GM12878 (cell line): ENCODE data around the gene RENBP.

Experiments used
- NR2F1 ChIP-seq: fragments of 450-650 bp; conservative IDR thresholded peaks from 2 replicates; pipeline ENCODE4 v1.6.1; 2017; ENCODE audit warnings: mild to moderate bottlenecking
- TF ChIP-seq, protein P1 (sequence below): IDR thresholded peaks from 2 replicates; pipeline ENCODE4 v1.6.1; 2012; ENCODE audit warnings: low read depth, low read length, improper control_type of control experiment
- TF ChIP-seq, protein P2 (sequence below): IDR thresholded peaks from 2 replicates; pipeline ENCODE4 v1.6.1; 2011; ENCODE audit warnings: borderline replicate concordance, low read depth, mild to moderate bottlenecking, moderate library complexity, low read length; ENCODE audit not compliant: insufficient read depth, poor library complexity, severe bottlenecking

DNA sequence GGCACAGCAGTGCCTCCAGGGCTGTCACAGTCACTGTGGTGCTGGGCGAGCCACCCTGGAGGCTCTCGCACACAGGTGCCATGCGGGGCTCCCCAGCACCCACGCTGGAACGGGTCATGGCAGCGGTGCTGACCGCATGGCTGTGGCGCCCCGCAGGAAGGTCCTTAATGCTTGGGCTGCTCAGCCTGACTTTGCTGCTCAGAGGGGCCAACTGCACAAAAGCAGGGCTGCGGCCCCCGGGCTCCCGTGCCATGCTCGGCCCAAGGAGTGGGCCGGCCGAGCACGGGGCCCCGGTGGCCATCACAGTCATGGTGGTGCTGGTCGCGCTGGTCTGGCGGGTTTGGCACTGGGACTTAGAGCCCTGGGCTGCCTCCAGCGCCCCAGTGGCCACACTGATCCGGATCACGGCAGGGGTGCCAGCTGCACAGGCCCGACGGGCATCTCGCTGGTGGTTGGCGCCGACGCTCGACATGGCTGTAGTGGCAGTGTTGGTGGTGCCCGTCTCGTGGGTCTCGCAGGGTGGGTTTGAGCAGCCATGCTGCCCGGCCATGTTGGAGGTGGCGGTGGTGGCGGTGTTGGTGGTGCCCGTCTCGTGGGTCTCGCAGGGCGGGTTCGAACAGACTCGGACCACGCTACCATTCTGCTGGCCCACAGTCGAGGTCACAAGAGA lies 10.2 kb upstream of the RENBP start:
- TF ChIP-seq, protein P1, sequence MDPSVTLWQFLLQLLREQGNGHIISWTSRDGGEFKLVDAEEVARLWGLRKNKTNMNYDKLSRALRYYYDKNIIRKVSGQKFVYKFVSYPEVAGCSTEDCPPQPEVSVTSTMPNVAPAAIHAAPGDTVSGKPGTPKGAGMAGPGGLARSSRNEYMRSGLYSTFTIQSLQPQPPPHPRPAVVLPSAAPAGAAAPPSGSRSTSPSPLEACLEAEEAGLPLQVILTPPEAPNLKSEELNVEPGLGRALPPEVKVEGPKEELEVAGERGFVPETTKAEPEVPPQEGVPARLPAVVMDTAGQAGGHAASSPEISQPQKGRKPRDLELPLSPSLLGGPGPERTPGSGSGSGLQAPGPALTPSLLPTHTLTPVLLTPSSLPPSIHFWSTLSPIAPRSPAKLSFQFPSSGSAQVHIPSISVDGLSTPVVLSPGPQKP: no peak
- TF ChIP-seq, protein P2, sequence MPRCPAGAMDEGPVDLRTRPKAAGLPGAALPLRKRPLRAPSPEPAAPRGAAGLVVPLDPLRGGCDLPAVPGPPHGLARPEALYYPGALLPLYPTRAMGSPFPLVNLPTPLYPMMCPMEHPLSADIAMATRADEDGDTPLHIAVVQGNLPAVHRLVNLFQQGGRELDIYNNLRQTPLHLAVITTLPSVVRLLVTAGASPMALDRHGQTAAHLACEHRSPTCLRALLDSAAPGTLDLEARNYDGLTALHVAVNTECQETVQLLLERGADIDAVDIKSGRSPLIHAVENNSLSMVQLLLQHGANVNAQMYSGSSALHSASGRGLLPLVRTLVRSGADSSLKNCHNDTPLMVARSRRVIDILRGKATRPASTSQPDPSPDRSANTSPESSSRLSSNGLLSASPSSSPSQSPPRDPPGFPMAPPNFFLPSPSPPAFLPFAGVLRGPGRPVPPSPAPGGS: no peak
- no peak for TF ChIP-seq NR2F1
